ENCODE measurements around the gene C2CD4D. TPM values are rescaled to one million over a fixed set of nuclear protein-coding genes. Genes with fewer than 3 reads are reported as not detected.

C2CD4D gene
- total and polyA plus RNA-seq, 7 donors = 0.47 TPM; not detected in 6

DNA sequence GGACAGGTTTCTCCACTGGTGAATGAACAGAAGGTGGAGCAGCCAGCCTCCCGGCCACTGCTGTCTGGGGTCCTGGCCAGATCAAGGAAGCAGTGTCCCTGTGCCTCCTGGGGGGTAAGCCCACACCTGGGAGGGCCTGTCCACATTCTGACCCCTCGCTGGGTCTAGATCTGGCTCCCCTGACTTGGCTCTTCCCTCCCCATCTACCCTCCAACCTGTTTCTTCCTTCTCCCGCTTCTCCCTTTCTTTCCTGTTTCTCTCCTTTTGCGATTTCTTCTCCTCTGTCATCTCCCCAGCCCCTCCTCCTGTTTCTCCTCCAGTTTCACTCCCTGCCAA is 8.4 kb downstream of the C2CD4D start:
- no peak for ATAC-seq
- 21 to 46% (median 28%) methylated on average over 4 of the region's 4 CpGs for WGBS, 3 donors
- TF ChIP-seq, protein P1, sequence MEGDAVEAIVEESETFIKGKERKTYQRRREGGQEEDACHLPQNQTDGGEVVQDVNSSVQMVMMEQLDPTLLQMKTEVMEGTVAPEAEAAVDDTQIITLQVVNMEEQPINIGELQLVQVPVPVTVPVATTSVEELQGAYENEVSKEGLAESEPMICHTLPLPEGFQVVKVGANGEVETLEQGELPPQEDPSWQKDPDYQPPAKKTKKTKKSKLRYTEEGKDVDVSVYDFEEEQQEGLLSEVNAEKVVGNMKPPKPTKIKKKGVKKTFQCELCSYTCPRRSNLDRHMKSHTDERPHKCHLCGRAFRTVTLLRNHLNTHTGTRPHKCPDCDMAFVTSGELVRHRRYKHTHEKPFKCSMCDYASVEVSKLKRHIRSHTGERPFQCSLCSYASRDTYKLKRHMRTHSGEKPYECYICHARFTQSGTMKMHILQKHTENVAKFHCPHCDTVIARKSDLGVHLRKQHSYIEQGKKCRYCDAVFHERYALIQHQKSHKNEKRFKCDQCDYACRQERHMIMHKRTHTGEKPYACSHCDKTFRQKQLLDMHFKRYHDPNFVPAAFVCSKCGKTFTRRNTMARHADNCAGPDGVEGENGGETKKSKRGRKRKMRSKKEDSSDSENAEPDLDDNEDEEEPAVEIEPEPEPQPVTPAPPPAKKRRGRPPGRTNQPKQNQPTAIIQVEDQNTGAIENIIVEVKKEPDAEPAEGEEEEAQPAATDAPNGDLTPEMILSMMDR (IDR thresholded peaks at IDR 0.05) = no peak

DNA sequence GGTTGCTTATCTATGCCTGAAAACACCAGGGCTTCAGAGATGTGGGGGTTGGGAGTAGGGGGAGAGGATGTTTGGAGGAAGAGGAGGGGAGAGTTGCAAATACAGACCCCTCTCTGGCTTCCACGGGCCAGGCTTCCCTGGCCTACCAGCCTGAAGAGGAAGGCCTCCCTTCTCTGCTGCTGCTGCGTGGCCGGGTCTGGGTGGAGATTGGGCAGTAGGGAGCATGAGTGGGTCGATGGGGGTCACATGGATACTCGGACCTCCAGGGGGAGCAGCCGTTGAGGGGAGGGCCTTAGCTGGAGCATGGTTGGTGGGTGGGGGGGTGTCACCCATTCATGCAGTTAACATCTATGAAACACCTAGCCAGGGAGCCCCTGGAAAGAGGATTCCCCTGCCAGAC is 9.6 kb downstream of the C2CD4D start:
- Histone ChIP-seq H3K9me3 (no peaks in the 10 kb centered on the region), H3K27ac (peak overlapping the region; percentile 96), H3K36me3 (ENCODE audit: insufficient read depth in 1 of 2, low read depth in 1 of 2) (no peaks in the 10 kb centered on the region), H3K4me3 (peak overlapping the region; percentile 74), H3K27me3 (ENCODE audit: insufficient read depth in 3 of 3, low read length in 2 of 3) (no peaks in the 10 kb centered on the region), H3K4me1 (peaks cover 50% of the 10 kb centered on the region)
- ATAC-seq (no peak), DNase-seq (peak in 1 of 2 donors; percentile 48)
- intact Hi-C loops (cut with DNase I) = loop anchor here in 1 of 2 donors (10.0 kb wide), 3 partner anchors 65 to 365 kb away; partner anchors contain the start of gene MRPL9
- 37 to 52% (median 40%) methylated on average over 6 of the region's 6 CpGs for WGBS, 3 donors
- TF ChIP-seq, protein P1 (IDR thresholded peaks at IDR 0.05) = no peak

More for the DNA sequence above, 8.4 kb downstream of the C2CD4D start:
- H3K4me3 ChIP-seq = peak overlapping the region; percentile 74
- no peaks in the 10 kb centered on the region for H3K27me3 ChIP-seq (ENCODE audit: insufficient read depth in 3 of 3, low read length in 2 of 3)
- peaks cover 41% of the 10 kb centered on the region for H3K4me1 ChIP-seq
- intact Hi-C loops (cut with DNase I) = loop anchor here in 1 of 2 donors (10.0 kb wide), 3 partner anchors 66 to 366 kb away; partner anchors contain the start of gene MRPL9
- peak overlapping the region; percentile 96 for H3K27ac ChIP-seq
- no peaks in the 10 kb centered on the region for H3K36me3 ChIP-seq (ENCODE audit: insufficient read depth in 1 of 2, low read depth in 1 of 2)
- no peaks in the 10 kb centered on the region for H3K9me3 ChIP-seq
- DNase-seq = no peak

DNA sequence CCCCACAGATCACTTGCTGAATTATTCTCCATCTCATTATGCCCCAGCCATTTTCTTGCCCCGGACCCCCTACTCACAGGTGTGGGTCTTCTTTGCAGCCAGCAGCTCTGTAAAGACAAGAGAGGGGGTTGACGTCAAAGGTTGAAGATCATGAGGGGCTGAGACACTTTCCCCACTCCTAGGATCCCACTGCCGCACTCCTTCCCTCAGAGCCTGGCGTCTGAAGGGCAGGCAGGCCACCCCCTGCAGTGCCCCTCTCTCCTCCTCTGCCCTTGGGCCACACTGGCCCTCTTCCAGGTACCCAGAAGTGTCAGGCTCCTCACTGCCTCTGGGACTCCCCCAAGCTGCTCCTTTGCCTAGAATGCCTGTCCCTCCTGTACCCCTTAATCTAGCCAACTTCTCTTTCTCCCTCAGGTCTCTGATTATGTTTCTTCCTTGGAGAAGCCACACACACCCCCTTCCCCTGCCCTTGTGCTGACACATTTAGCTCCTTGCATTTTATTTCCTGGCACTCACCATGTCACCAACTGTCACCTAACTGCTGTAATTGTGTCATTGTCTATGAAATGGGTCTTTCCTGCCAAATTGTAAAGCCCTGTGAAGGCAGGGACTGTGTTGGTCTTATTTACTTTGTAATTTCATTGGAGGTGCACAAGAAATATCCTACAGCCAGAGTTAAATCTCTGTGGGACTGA is 10.1 kb downstream of the C2CD4D start:
- H3K9me3 ChIP-seq = no peaks in the 10 kb centered on the region
- ATAC-seq (no peak), DNase-seq (no peak)
- 39 to 69% (median 57%) methylated on average over 4 of the region's 4 CpGs for whole genome bisulfite sequencing, 3 donors
- no peaks in the 10 kb centered on the region for H3K27me3 ChIP-seq (ENCODE audit: insufficient read depth in 3 of 3, low read length in 2 of 3)
- intact Hi-C loops (cut with DNase I) = loop anchor here in 1 of 2 donors (10.0 kb wide), 3 partner anchors 65 to 365 kb away; partner anchors contain the start of gene MRPL9
- H3K4me3 ChIP-seq = peak overlapping the region; percentile 74
- peak overlapping the region; percentile 96 for H3K27ac ChIP-seq
- peaks cover 50% of the 10 kb centered on the region for H3K4me1 ChIP-seq
- H3K36me3 ChIP-seq (ENCODE audit: insufficient read depth in 1 of 2, low read depth in 1 of 2) = no peaks in the 10 kb centered on the region
- TF ChIP-seq, protein P1 (IDR thresholded peaks at IDR 0.05) = no peak

DNA sequence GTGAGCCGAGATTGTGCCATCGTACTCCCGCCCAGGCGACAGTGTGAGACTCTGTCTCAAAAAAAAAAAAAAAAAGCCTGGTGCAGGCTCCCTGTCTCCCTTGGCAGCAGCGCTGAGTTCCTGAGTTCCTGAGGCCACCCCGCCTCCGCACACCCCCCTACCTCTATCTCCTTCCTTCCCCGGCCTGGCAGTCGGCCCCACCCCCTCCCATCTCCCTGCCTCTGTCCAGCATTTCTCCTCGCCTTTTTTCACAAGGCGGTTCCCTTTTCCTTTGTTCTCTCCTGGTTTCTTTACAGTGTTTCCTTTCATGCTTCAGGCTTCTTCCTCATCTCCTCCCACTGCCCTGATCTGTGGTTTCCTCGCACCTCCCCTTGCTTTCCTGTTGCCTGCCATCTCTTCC is 10.7 kb downstream of the C2CD4D start:
- Histone ChIP-seq H3K27ac (peak overlapping the region; percentile 96), H3K9me3 (no peaks in the 10 kb centered on the region), H3K27me3 (ENCODE audit: insufficient read depth in 3 of 3, low read length in 2 of 3) (no peaks in the 10 kb centered on the region), H3K36me3 (ENCODE audit: insufficient read depth in 1 of 2, low read depth in 1 of 2) (no peaks in the 10 kb centered on the region), H3K4me1 (peaks cover 50% of the 10 kb centered on the region), H3K4me3 (no peak overlapping the region)
- intact Hi-C loops (cut with DNase I) = no loop called here
- ATAC-seq (no peak), DNase-seq (peak; percentile 48 to 80)
- 6 to 9% (median 6%) methylated on average over 8 to 12 of the region's 12 CpGs for WGBS, 3 donors
- TF ChIP-seq, protein P1 (IDR thresholded peaks at IDR 0.05) = no peak

All from psoas muscle (tissue), 8 donors.